SKM-1 treated with dmso at 0.1 percent for 144 hours (cell line): ENCODE measurements around the gene HS3ST3B1.
A peak's percentile ranks its signal among the peaks of the same experiment; 100 is the strongest.

Experiments
- DNase-seq: peaks from one replicate; lab custom pipeline; 2025; ENCODE audit not compliant: unreplicated experiment; lab: John Stamatoyannopoulos, UW

HS3ST3B1 gene

DNA sequence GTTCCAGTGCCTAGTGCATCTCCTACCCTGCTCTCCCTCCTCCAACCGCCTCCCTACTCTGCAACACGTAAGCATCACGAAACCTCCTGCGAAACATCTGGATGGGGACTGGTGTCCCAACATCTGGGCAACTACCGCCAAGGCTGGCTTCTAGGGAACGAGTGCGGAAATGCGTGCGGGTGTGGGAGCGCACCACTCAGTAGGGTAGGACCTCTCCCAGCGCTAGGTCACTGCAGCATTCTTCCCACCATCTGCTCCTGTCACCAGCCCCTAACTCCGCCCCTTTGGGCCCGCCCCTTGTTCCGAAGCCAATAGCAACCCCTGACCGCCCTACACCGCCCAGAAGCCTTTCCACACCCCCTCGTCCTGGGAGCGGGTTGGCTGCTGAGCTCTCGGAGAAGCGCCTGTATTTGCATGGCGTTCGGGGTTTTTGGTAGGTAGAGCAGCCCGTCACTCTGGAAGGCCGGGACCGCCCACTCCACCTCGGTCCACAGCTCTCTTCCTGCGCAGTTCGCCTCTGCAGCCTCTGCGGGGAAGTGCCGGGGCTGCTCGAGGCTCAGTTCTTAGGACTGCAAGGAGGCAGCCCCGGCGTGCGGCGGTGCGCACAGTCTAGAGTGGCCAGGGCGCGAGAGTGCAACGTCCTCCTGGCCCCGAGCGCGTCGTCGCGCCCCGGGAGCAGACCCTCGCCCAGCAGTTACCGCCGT lies at the start of gene HS3ST3B1:
Gene HS3ST3B1 (plus strand): TSS at position 507 of the 704 bp plus-strand sequence. CDS start 438 bp downstream, outside the sequence.
- peak; percentile 98 for DNase-seq

DNA sequence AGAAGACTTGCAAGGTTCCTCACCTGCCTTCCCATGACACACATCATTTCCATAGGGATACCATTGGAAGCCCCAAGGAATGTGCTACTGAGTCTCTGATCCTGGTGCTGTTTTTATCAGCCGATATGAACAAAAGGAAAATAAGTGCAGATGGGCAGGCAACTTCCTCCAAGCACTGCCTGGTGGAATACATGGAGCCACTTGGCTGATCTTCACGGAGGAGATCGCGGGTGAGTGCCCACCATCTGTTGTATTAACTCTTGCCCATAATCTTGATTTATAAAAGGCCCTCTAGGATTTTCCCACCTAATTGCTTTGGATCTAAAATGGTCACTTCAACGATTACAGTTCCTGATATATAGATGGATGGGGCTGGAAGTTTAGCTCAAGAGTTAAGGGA lies 39.5 kb upstream of the HS3ST3B1 start:
- no peak for DNase-seq

DNA sequence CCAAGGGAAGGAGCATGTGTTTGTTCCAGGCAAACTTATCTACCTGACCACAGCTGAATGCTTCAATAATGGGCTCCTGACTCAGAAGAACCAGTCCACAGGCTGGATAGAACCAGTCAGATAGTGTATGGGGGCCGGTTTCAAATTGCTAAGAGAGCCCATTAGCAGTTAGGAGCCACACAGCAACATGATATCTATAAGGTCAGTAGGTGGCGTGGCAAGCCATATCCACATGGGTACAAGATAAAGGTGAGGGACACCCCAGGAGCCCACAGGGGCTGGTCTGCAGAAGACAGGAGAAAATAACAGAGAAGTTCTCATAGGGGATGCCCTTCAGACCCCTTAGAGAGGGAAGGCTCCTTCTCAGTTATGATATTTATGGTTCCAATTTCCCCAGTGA lies 32.6 kb upstream of the HS3ST3B1 start:
- DNase-seq, result no peak

DNA sequence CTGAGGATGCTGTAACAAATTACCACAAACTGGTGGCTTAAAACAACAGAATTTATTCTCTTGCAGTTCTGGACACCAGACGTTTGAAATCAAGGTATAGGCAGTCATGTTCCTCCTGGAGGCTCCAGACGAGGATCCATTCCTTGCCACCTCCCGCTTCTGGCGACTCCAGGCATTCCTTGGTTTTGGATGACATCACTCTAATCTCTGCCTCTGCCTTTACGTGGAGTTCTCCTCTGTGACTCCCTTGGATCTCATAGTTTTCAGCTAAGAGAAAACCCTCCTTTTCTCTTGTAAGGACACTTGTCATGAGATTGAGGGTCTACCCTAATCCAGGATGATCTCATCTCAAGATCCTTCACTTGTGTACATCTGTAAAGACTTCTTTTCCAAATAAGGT lies 31.4 kb upstream of the HS3ST3B1 start:
- no peak for DNase-seq

DNA sequence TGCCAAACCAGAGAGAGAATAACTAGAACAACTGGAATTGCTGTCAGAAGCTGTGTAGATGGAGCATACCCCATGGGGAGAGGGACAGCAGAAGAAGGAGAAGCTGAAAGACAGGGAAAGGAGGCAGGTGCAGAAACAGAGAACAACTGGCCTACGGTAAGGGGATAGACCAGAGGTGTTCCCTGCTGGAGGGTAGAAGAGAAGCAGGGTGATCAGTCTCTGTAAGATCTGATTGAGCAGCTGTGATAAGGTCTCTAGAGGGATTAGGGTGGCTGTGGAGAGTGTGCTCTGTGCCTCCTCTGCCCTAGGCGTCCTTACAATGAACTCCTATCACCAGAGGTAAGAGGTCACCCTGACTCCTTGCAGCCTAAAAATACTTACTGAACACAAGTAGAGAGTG lies 30.4 kb upstream of the HS3ST3B1 start:
- DNase-seq, result no peak

DNA sequence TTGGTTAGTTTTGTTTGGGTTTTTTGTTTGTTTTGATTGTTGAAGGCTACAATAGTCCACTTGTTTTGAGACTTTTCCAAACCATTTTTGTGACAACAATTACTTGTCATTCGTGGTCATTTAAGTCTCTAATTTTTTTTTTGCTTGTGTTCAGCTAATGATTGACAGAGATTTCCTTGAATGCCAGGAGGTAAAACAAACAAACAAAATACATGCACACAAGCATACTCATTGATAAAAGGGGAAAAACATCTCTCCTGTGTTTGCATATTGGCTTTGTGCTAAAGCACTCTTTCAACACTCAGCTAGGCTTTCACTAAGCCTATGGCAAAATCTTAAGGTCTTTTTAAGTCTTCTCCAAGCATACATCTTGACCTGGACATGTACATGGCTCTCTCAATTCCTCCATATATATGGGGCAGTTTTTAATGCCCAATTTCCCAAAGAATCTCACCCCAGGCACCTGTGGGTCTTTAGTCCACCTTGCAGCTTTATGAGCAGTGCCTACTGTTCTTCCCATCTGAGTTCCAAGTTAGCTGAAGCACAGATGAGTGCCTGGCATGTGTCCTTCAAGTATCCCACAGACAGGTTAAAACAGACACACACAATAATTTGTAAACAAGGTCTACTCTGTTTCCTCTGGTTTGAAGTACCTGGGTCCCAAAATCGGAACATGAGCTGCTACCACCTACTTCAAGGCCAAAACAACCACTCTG lies 24.2 kb upstream of the HS3ST3B1 start:
- no peak for DNase-seq

DNA sequence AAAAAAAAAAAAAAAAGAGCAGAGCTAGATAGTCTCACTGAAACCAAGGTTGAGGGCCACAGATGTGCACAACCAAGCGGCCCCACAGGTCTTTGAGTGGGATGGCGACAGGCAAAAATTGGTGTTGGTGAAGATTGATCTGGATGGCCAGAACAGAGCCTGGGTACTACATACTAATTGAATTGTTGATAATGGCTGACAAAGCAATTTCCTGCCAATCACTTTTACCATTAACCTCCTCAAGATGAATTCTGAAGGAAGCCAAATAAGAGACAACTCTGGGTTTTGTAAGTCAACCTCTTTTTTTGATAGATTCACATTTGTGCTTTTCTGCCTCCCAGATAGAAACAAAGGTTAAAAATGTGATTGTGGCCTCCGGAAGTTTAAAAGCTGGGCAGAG lies 19.4 kb upstream of the HS3ST3B1 start:
- DNase-seq, result no peak

DNA sequence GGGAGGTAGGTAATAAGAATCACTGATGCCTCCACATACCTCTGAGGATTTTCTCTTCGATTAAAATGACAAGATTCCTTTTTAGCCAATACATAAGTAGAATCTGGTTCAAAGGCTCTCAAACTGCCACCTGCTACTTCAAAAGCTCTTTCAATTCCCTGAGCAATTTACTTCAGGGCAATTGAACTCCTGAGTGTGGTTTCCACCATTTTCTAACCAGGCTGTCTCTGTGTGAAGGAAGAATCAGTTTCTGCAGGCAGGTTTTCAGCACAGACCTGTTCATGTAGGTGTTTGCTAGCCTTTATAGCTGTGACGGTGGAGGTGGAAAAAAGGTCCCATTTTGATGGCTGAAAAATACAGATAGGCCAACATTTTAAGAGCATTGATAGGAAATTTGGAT lies 18.2 kb upstream of the HS3ST3B1 start:
- no peak for DNase-seq

DNA sequence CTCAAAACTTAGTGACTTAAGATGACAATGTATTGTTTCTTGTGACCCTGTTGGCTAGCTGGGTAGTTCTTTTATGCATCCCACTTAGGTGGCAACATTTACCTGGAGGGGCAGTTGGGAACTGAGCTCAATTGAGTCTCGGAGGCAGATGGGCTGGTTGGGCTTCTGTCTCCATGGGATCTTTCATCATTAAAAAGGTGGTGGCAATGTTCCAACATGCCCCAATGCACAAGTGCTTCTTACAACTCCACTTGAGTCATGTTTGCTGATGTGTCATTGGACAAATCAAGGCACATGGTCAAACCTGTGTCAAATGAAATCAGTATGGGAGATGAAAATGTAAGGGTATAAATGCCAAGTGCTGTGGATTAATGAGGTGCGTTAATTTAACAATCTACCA lies 11.7 kb upstream of the HS3ST3B1 start:
- DNase-seq, result no peak

DNA sequence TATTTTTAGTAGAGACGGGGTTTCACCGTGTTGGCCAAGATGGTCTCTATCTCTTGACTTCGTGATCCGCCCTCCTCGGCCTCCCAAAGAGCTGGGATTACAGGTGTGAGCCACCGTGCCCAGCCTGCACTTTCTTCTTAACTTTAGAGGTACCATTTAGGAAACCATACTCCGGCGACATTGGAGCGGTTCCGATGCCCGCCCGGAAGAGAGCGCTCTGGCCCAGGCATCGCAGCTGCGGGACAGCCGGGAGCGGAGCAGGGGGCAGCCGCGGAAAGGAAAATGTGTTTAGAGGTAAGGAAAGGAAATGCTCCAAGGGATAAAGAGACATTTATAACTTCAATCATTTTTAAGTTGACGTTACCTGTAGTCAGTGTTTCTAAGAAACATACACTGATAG lies 6.0 kb upstream of the HS3ST3B1 start:
- no peak for DNase-seq

DNA sequence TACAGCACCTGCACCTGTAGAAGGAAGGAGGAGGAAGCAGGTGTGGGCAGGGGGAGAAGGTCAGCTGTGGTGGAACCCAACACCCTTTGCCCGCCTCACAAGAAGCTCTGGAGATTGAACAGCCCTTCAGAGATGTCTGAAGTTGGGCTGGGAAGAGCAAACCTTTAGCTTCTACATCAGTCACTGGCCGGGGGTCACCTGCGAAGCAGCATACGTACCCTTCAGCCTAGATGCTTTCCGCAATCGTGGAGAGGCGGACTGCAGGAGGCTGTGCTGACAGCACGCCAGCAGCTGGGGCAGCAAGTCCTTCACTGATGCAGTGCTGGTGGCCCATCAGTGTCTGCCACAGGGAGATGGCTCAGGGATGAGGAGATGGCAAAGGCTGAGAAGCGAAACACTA lies 5.2 kb upstream of the HS3ST3B1 start:
- DNase-seq, result no peak

DNA sequence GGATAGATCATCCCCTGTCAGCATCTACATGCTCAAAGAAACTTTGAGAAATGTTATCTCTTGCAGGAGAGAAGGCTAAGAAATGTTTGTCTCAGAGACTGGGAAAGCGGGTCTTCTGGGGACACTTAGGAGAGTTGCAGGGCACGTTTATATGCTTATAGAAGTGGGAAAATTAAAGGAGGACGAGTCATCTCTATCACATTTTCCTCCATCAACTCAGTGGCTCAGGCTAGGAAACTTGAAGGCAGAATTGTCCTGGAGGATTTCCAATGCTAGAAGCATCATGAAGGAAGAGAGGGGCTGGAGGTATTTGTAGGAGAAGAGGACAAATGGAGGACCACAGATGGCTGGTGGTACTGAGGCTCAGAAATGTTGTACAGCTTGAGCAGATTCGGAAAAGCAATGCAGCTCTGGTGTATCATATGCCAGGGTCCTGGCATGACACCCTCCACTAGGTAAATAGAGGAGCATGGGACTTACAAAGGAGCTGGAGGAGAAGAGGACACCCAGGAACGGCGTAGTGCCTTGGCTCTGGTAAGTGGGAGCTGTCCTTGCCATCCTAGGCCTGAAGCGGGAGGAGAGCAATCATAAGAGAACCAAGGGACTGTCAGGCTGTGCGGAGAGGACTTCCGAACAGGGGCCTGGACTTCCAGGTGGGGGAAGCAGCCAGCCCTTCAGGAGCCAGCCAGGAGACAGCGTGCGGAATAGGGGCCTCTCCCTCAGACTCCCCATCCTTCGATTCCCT lies 4.5 kb upstream of the HS3ST3B1 start:
- no peak for DNase-seq

DNA sequence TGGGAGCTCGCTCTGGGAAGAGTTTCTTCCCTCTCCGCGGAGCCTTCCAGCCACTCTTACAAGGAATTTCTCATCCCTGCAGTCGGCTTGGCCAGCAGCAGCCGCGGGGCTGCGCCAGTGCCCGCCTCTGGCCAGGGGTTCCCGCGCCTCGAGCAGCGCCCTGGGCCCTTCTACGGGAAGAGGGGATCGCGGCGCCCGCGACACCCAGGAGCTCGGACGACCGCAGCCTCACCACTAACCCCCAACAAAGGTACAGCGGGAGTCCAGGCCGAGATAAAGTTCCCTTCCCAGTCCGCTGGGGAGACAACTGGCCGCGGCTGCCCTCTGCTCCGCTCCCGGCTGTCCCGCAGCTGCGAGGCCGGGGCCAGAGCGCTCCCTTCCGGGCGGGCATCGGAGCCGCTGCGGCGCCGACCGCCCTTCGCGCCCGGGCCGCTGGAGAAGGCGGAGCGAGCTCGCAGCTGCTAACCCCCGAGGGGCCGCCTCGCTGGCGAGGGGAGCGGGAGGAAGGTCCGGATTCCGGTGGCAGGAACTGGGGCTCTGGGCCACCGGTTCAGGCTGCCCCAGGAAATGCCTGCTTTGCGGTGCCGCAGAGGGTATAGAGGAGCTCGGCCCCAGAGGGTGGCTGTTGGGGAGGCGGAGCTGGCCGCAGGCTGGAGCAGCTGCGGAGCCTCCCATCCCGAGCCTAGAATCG lies 3.6 kb upstream of the HS3ST3B1 start:
- DNase-seq, result peak; percentile 19

DNA sequence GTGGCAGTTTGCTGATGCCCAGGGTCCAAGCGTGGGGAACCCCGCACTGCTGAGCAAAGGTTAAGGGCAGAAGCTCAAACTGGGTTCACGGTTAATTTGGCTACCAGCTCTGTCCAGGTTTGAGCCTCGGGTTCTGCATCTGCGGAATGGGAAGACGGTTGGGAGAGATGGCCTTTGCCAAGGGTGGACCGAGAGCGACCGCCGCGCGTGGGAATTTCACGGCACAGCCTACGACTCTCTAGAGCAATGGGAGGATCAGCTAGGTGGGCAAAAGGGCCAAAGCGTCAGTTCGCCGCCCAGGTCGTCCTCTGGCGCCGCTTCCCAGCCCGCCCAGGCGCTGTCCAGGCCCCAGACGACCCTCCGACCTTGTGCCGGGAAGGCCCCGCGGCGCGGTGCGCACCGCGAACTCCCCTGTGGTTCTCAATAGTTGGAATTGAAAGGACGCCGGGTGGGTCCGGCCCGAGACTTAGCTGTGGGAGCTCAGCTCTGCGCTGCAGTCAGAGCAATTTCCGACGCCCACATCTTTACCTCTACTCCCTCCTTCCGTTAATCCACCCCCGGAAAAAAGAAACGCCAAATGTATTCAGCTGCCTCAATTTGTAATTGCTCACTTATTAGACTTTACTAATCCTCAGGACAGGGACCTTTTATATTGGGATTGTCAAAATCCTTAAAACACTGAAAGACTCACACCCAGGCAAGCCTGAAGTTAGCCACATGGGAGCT lies 2.5 kb upstream of the HS3ST3B1 start:
- DNase-seq, result no peak

DNA sequence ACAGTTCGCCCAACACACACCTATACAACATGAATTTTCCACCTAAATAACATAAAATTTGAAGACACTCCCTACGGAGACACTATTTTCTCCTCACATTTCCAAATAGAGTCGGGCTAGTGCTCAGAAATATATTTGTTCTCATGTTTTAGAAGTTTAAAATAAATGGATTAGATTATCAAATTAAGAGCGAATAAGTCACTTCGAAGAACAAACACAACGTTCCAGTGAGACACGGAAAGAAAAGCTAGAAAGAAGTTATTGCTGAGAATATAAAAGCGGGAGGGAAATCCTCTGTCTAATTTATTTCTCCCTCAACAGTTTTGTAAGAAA lies 2.0 kb upstream of the HS3ST3B1 start:
- DNase-seq, result no peak

DNA sequence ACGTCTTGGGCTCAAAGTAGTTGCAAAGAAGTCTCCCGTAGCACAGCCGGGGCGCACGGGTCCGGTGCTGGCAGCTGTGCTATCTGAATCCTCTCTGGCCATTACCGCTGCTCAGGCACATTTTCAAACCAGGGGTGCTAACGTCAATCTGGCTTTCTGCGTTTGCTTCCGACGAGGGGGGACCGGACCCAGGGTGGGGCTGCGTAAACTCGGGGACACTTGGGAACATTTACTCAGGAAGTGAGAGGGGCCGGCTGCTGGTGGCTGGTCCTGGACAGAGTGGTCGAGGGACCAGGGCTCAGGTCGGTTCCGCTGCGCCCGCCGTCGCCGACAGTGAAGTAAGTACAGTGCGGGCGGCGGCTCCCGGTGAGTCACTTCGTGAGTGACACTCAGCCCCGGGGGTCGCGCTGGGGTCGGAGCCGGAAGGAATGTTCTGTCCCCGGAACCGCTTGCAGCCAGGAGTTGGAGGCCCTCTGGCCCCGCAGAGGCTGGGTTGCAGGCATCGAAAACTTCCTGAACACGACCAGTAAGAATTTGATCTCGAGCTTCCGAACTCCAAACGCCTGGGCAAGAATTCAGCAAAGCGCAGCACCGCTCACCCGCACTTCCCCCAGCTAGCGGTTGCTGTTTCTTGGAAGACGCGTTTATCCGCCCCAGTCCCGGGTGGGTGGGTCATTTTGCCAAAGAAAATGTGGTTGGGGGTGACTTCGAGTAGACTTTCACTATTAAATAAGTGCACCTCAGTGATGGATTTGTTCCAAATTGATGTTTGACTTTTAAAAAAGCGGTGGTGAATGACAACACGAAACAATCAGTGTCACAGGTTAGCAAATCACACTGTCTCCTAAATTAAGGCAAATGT lies 1.4 kb upstream of the HS3ST3B1 start:
- DNase-seq, result peak; percentile 33

DNA sequence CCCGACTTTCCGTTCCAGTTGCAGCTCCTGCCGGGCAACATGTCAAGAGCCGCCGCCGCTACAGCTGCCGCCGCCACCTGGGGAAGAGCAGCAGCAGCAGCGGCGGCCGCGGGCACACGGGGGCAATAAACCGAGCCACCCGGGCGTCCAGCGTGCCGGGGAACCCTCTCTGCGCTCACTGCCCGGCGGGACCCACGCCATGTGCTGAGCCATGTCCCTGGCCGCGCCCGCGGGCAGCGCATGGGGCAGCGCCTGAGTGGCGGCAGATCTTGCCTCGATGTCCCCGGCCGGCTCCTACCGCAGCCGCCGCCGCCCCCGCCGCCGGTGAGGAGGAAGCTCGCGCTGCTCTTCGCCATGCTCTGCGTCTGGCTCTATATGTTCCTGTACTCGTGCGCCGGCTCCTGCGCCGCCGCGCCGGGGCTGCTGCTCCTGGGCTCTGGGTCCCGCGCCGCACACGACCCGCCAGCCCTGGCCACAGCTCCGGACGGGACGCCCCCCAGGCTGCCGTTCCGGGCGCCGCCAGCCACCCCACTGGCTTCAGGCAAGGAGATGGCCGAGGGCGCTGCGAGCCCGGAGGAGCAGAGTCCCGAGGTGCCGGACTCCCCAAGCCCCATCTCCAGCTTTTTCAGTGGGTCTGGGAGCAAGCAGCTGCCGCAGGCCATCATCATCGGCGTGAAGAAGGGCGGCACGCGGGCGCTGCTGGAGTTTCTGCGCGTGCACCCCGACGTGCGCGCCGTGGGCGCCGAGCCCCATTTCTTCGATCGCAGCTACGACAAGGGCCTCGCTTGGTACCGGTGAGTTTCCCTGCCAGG lies 604 bp downstream of the HS3ST3B1 start:
- DNase-seq, result peak; percentile 60

DNA sequence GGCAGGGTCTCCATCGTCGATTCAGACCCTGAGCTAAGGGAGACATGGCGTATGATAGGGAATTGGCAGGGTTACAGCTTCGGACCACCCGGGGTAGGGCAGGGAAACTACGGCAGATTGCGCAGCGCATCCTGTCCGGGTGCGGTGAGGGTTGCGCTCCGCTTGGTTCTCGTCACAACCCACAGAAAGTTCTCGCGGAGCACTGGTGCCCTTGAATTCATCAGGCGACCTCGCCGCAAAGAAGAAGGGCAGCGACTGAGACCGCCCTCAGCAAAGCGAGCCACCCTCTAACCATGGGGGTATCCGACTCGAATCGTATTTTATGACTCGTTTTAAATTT lies 1.2 kb downstream of the HS3ST3B1 start:
- peak; percentile 15 for DNase-seq

DNA sequence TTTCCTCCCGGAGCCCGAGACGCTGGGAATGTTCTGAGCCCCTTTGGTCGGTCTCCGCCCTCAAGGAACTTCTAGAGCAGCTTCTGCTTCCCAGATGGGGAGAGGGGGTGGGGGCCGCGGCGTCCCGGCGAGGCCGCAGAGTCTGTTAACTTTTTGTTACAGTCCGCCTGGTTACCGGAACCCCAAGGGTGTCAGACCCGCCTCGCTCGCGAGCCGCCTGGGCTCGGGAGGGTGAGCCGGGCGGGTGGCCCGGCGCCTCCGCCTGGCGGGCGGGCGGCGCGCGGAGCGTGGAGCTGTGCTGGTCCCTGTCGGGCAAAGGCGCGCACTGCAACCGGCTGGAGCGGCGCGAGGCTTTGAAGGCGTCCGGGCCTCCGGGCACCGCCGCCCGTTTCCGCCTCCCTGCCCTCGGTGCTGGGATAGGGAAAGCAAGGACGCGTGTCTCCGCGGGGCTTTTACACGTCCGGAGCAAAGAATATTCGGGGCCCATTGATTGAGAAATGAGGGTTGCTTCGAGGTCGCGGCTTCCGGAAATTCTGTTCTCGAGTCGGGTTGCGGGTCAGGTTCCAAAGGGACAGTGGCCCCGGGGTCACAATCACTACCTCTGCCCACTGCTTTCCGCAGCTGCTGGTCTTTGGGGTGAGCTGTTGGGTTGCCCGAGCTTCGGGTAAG lies 1.7 kb downstream of the HS3ST3B1 start:
- DNase-seq, result peak; percentile 63
